ENCODE measurements around the gene PLPPR1.
"Not testable (repeated sequence)": the region's sequence is repeated elsewhere in the genome, so short reads cannot be mapped to it uniquely, and the experiment has no call there.

PLPPR1 gene

GRCh38 chr9:101121836-101122399 is 93.4 kb downstream of the PLPPR1 start:
- no peak for DNase-seq (ENCODE audit: low read depth)

GRCh38 chr9:101126556-101126955 is 98.0 kb downstream of the PLPPR1 start:
- no peak for DNase-seq (ENCODE audit: low read depth)

GRCh38 chr9:101127369-101127768 is 98.8 kb downstream of the PLPPR1 start:
- not testable (repeated sequence) for DNase-seq (ENCODE audit: low read depth)

GRCh38 chr9:101128623-101129022 is 100.1 kb downstream of the PLPPR1 start:
- no peak for DNase-seq (ENCODE audit: low read depth)

- DNase-seq (ENCODE audit: low read depth): no peak
These were observed 101.5 kb downstream of the PLPPR1 start for GRCh38 chr9:101130054-101130453.

- no peak for DNase-seq (ENCODE audit: low read depth)
These were observed 102.8 kb downstream of the PLPPR1 start for GRCh38 chr9:101131326-101131725.

- DNase-seq (ENCODE audit: low read depth): no peak
These were observed 104.3 kb downstream of the PLPPR1 start for GRCh38 chr9:101132801-101133200.

- no peak for DNase-seq (ENCODE audit: low read depth)
These were observed 110.0 kb downstream of the PLPPR1 start for GRCh38 chr9:101138509-101138908.

GRCh38 chr9:101139082-101139481 is 110.6 kb downstream of the PLPPR1 start:
- no peak for DNase-seq (ENCODE audit: low read depth)

- no peak for DNase-seq (ENCODE audit: low read depth)
These were observed 112.2 kb downstream of the PLPPR1 start for GRCh38 chr9:101140764-101141163.

GRCh38 chr9:101146508-101146907 is 118.0 kb downstream of the PLPPR1 start:
- no peak for DNase-seq (ENCODE audit: low read depth)

GRCh38 chr9:101148344-101148743 is 119.8 kb downstream of the PLPPR1 start:
- DNase-seq (ENCODE audit: low read depth): no peak

GRCh38 chr9:101158361-101158760 is 129.8 kb downstream of the PLPPR1 start:
- no peak for DNase-seq (ENCODE audit: low read depth)

GRCh38 chr9:101162231-101162630 is 133.7 kb downstream of the PLPPR1 start:
- no peak for DNase-seq (ENCODE audit: low read depth)

- no peak for DNase-seq (ENCODE audit: low read depth)
These were observed 136.6 kb downstream of the PLPPR1 start for GRCh38 chr9:101165131-101165530.

GRCh38 chr9:101167490-101168134 is 139.1 kb downstream of the PLPPR1 start:
- no peak for DNase-seq (ENCODE audit: low read depth)

GRCh38 chr9:101172616-101173015 is 144.1 kb downstream of the PLPPR1 start:
- no peak for DNase-seq (ENCODE audit: low read depth)

GRCh38 chr9:101173907-101174306 is 145.4 kb downstream of the PLPPR1 start:
- no peak for DNase-seq (ENCODE audit: low read depth)

- DNase-seq (ENCODE audit: low read depth): no peak
These were observed 147.9 kb downstream of the PLPPR1 start for GRCh38 chr9:101176384-101176783.

- DNase-seq (ENCODE audit: low read depth): no peak
These were observed 156.3 kb downstream of the PLPPR1 start for GRCh38 chr9:101184813-101185278.

- no peak for DNase-seq (ENCODE audit: low read depth)
These were observed 163.2 kb downstream of the PLPPR1 start for GRCh38 chr9:101191723-101192122.

- DNase-seq (ENCODE audit: low read depth): no peak
These were observed 168.5 kb downstream of the PLPPR1 start for GRCh38 chr9:101197026-101197425.

- no peak for DNase-seq (ENCODE audit: low read depth)
These were observed 172.3 kb downstream of the PLPPR1 start for GRCh38 chr9:101200852-101201251.

GRCh38 chr9:101201630-101202029 is 173.1 kb downstream of the PLPPR1 start:
- no peak for DNase-seq (ENCODE audit: low read depth)
